Measurements from ENCODE around the gene PPP1R13B. TPM values are rescaled to one million over a fixed set of nuclear protein-coding genes. Genes with fewer than 3 reads are reported as not detected.

Gene PPP1R13B
- total RNA-seq, 1 experiment from 2014 or later: 17.8 TPM

- DNase-seq (ENCODE audit: low read depth, low spot score) (no peak), ATAC-seq (no peak)
Measured at GRCh38 chr14:103803661-103804060, 43.7 kb downstream of the PPP1R13B start.

More at GRCh38 chr14:103803661-103804060, 43.7 kb downstream of the PPP1R13B start:
- Histone ChIP-seq H3K27ac (ENCODE audit: low read depth, low read length) (no peak overlapping the region), H2AFZ (ENCODE audit: low read depth, low read length, poor library complexity, severe bottlenecking) (no peak overlapping the region), H3K27me3 (ENCODE audit: insufficient read depth, low read length) (no peaks in the 10 kb centered on the region), H3K9ac (ENCODE audit: low read length) (no peak overlapping the region), H3K9me2 (ENCODE audit: insufficient read depth) (no peaks in the 10 kb centered on the region), H3K4me2 (ENCODE audit: low read length) (no peak overlapping the region), H3K4me3 (replicated peaks in 1 of 2; ENCODE audit: low read depth in 1 of 2, low read length in 2 of 2) (no peak overlapping the region), H3K9me3 (ENCODE audit: control insufficient read depth in 1 of 2, insufficient read depth in 1 of 2, low read depth in 1 of 2, low read length in 2 of 2) (no peaks in the 10 kb centered on the region), H3K36me3 (ENCODE audit: control insufficient read depth in 1 of 2, insufficient read depth in 2 of 2, low read length in 2 of 2) (no peaks in the 10 kb centered on the region), H3K79me2 (ENCODE audit: insufficient read depth, low read length) (peaks cover 4% of the 10 kb centered on the region), H4K20me1 (ENCODE audit: insufficient read depth) (no peaks in the 10 kb centered on the region), H3K4me1 (ENCODE audit: control insufficient read depth in 1 of 2, insufficient read depth in 2 of 2, low read length in 2 of 2) (no peaks in the 10 kb centered on the region)
- POLR2A ChIA-PET: interaction anchor here (0.6 kb wide), 1 partner anchor 244 kb away, joined by 7 read pairs; no protein-coding TSS in a partner anchor
- RAD21 ChIA-PET (ENCODE audit: low non-redundant PET in 1 of 2, low total read pairs in 2 of 2, uncharacterized antibody in 2 of 2, unreplicated experiment in 2 of 2): no interaction called here
- intact Hi-C loops (cut with micrococcal nuclease): loop anchor here (10.0 kb wide), 1 partner anchor 331 kb away; the partner anchor contains the start of gene KIF26A
- BruUV-seq (replicated peaks): no TSS peak
- CTCF ChIA-PET: no interaction called here
- TF ChIP-seq ZFX (IDR thresholded peaks at IDR 0.05): no peak
- TF ChIP-seq YY1 (IDR thresholded peaks at IDR 0.05; ENCODE audit: extremely low read depth, insufficient replicate concordance, low read depth, low read length): no peak
- no peak for TF ChIP-seq CBX3 (IDR thresholded peaks at IDR 0.05; ENCODE audit: low read depth)
- TF ChIP-seq CTCF (IDR thresholded peaks at IDR 0.05 in 2 of 3, conservative IDR thresholded peaks at IDR 0.05 in 1 of 3; ENCODE audit: borderline replicate concordance in 1 of 3, insufficient read depth in 1 of 3, low read depth in 2 of 3, low read length in 2 of 3): no peak
- TF ChIP-seq EZH2 (IDR thresholded peaks at IDR 0.05): no peak
- TF ChIP-seq ZBTB33 (IDR thresholded peaks at IDR 0.05; ENCODE audit: extremely low read depth, insufficient replicate concordance, low read length): no peak
